WI38 (cell line): ENCODE results near the gene C1QTNF9B.
A peak's percentile ranks its signal among the peaks of the same experiment; 100 is the strongest.

Source experiments
- H3K4me3 ChIP-seq: 2 replicates; pipeline ENCODE4 v1.5.1; 2011; ENCODE audit warnings: low read depth, mild to moderate bottlenecking, control low read depth, low read length
- TF ChIP-seq, protein P1 (sequence below): IDR thresholded peaks from 2 replicates; pipeline ENCODE4 v1.5.1; 2012; ENCODE audit warnings: low read depth, mild to moderate bottlenecking, control low read depth, low read length

C1QTNF9B gene

DNA sequence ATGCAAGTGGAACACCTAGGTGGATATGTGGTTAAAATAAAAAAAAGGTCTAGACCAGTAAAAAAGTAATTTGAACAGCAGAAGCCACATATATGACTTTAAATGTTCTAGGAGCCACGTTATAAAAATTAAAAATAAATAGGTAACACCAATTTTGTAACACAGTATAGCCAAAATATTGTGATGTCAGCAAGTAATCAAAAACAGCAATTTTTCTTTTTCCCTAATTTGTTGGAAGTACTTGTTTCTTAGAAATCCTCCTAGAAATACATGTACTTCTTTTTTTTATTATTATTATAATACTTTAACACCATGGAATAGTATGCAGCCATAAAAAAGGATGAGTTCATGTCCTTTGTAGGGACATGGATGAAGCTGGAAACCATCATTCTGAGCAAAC lies 25.7 kb upstream of the C1QTNF9B start:
- no peak overlapping the region for H3K4me3 ChIP-seq
- TF ChIP-seq, protein P1, sequence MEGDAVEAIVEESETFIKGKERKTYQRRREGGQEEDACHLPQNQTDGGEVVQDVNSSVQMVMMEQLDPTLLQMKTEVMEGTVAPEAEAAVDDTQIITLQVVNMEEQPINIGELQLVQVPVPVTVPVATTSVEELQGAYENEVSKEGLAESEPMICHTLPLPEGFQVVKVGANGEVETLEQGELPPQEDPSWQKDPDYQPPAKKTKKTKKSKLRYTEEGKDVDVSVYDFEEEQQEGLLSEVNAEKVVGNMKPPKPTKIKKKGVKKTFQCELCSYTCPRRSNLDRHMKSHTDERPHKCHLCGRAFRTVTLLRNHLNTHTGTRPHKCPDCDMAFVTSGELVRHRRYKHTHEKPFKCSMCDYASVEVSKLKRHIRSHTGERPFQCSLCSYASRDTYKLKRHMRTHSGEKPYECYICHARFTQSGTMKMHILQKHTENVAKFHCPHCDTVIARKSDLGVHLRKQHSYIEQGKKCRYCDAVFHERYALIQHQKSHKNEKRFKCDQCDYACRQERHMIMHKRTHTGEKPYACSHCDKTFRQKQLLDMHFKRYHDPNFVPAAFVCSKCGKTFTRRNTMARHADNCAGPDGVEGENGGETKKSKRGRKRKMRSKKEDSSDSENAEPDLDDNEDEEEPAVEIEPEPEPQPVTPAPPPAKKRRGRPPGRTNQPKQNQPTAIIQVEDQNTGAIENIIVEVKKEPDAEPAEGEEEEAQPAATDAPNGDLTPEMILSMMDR: no peak

DNA sequence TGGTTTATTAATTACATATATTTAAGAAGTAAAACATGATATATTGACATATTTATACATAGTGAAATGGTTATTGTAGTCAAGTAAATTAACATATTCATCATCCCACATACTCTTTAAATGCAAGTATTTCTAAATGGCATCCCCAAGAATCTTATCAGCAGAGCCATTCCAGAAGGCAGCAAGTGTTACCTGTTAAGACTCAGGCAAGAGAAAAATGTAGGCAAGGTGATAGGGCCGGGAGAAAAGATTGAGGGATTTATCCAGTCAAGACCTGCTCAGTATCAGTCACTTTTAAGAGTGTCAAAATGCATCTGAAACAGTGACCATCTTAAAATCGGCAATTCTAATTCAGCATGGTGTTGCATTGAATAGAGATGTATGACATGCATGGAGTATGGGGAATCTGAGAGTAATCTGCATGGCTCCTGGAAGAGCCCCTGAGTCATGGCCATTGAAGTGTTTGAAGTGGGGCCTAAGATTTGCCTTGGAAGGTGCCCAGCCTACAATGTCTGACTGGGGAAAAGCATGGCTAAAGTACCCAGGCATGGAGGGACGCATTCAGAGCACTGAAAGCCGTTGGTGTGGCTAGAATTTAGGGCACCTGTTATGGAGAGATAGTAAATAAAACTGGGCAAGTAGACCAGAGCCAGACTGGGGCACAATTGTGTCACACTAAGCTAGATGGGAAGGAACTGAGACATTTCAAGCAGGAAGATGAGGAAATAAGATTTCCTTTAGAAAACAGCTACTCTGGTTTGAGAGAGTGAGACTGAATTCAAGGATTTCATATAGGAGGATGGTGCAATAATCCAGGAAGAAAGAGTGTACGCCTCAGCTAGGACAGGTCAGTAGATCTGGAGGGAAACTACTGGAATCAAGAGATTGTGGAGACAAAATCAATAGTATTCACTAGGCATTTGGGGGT lies 25.0 kb upstream of the C1QTNF9B start:
- TF ChIP-seq, protein P1: no peak
- H3K4me3 ChIP-seq: no peak overlapping the region

DNA sequence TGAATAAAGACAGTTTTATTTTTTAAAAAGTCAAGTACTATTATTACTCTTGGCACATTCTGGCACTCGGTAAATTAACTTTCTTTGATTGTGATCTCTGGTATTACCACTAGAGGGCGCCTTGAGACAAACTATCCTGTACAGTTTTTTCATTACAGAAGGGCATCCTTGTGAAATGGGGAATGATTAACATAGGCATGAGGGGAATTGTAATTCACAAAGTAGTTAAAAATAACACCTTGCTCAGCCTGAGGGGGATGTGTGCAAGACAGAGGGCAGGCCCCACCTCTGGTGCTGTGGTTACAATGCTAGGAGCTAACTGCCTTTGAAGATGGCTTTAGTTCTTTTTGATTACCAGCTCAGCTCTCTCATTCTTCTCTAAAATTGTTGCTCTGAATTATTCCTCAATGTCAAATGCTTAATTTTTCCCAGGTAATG lies 24.2 kb upstream of the C1QTNF9B start:
- TF ChIP-seq, protein P1: peak; percentile 34; the same call in 1 of the 2 replicates
- H3K4me3 ChIP-seq: no peak overlapping the region

DNA sequence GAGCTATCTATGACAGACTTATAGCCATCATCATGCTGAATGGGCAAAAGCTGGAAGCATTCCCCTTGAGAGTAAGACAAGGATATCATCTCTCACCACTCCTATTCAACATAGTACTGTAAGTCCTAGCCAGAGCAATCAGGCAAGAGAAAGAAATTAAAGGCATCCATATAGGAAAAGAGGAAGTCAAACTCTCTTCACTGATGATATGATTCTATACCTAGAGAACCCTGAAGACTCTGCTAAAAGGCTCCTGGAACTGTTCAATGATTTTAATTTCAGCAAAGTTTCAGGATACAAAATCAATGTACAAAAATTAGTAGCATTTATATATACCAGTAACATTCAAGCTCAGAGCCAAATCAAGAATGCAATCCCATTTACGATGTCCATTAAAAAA lies 21.7 kb upstream of the C1QTNF9B start:
- TF ChIP-seq, protein P1: no peak

DNA sequence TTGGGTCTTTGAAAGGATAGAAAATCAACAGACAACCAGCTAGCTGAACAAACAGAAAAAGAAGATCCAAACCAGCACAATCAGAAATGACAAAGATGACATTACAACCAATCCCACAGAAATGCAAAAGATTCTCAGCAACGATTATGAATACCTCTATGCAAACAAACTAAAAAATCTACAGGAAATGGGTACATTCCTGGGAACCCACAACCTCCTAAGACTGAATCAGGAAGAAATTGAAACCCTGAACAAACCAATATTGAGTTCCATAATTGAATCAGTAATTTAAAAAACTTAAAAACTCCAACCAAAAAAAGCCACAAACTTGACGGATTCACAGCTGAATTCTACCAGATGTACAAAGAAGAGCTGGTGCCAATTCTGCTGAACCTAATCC lies 20.9 kb upstream of the C1QTNF9B start:
- H3K4me3 ChIP-seq: no peak overlapping the region

More for the DNA sequence above, 21.7 kb upstream of the C1QTNF9B start:
- H3K4me3 ChIP-seq: no peak overlapping the region

DNA sequence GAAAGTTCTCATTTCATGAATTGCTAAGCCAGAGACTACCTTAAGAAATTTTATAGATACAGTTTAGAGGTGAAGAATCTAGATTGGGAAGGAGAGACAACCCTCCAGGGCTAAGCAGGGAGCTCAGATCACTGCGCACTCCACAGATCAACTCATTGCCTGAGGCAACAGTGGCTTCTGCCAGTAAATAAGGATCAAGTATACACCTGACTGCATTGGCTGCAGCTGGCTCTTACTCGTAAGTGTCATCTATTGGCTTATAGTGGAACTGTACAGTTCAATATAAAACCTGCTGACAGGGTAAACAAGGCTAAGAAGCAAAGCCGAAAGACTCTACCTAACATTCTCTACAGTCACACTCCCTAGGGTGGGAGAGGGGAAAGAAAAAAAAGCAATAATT lies 18.0 kb upstream of the C1QTNF9B start:
- H3K4me3 ChIP-seq: no peak overlapping the region
- TF ChIP-seq, protein P1: no peak

More for the DNA sequence above, 20.9 kb upstream of the C1QTNF9B start:
- TF ChIP-seq, protein P1: no peak

DNA sequence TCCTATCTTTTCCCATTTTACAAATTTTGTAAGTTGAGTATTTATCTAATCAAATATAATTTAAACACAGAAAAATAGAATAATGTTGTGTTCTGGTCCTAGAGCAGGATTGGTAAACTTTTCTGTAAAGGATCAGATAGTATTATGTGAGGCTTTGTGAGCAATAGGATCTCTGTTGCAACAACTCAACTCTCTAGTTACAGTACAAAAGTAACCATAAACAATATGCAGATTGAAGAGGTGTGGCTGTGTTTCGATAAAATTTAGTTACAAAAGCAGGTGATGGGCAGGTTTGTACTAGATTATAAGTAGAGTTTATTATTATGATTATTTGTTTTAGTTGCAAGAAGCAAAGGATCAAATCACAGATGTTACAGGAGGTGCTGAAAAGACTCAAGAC lies 15.2 kb upstream of the C1QTNF9B start:
- no peak overlapping the region for H3K4me3 ChIP-seq
- TF ChIP-seq, protein P1: no peak
